Stimulated activated memory B cell treated with anti-CD40 and anti-IgM and Interleukin-4, amounts not matched to agents 10 μg/mL and 1 μg/mL and 100 μg/mL, for 72 hours (primary cell): ENCODE results near the gene SLX1A.
"Not testable (repeated sequence)": the region's sequence is repeated elsewhere in the genome, so short reads cannot be mapped to it uniquely, and the experiment has no call there.

Experiments
- ATAC-seq: fragments of 150-1000 bp; cut with Tn5 transposase; 2 replicates; pipeline ENCODE4 v1.10.0; 2021
- H3K27ac Mint-ChIP-seq: one replicate; pipeline ENCODE4 v1.8.0; 2022; ENCODE audit warnings: mild to moderate bottlenecking, mixed read lengths
- H3K27me3 Mint-ChIP-seq: one replicate; pipeline ENCODE4 v1.8.0; 2022; ENCODE audit warnings: mixed read lengths
- H3K36me3 Mint-ChIP-seq: one replicate; pipeline ENCODE4 v1.8.0; 2022; ENCODE audit warnings: mixed read lengths
- H3K4me1 Mint-ChIP-seq: one replicate; pipeline ENCODE4 v1.8.0; 2022; ENCODE audit warnings: mixed read lengths
- H3K4me3 Mint-ChIP-seq: one replicate; pipeline ENCODE4 v1.8.0; 2022; ENCODE audit warnings: mild to moderate bottlenecking, moderate library complexity, mixed read lengths
- H3K9me3 Mint-ChIP-seq: one replicate; pipeline ENCODE4 v1.8.0; 2022; ENCODE audit warnings: mixed read lengths

SLX1A gene

DNA sequence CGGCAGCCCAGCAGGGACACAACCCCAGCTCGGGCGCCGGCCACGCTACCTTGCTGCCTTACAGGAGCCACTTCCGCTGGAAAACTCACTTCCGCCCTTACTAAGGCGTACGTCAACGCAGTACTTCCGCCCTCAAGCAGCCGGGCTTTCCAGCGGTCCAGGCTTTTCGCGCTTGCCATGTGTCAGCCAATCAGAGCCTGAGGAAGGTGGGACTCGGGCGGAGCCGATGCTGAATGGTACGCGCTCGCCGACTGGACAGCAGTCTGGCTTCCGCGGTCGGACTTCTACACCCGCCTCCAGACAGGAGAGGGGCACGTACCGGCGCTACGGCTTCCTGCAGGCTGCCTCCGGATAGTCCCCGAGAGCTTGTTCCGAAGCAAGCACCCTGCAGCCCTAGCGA, at the start of gene SLX1A, which contains the start of gene BOLA2B:
Gene SLX1A (plus strand): TSS at position 261 of the 400 bp plus-strand sequence. CDS start 210 bp downstream, outside the sequence.
Gene BOLA2B (minus strand): TSS at position 52 of the 400 bp plus-strand sequence. CDS start 71 bp downstream, outside the sequence.
- not testable (repeated sequence) for H3K27me3 Mint-ChIP-seq

GRCh38 chr16:30144017-30144416, 49.7 kb upstream of the SLX1A start:
- Mint-ChIP-seq H3K4me1 (peaks cover 15% of the 10 kb centered on the region), H3K27ac (peak overlapping the region; percentile 18), H3K9me3 (no peaks in the 10 kb centered on the region), H3K36me3 (no peaks in the 10 kb centered on the region), H3K27me3 (no peaks in the 10 kb centered on the region), H3K4me3 (no peak overlapping the region)
- no peak for ATAC-seq

More for the DNA sequence above, at the start of gene SLX1A, which contains the start of gene BOLA2B:
- not testable (repeated sequence) for H3K4me1 Mint-ChIP-seq, H3K4me3 Mint-ChIP-seq, H3K36me3 Mint-ChIP-seq, H3K9me3 Mint-ChIP-seq, H3K27ac Mint-ChIP-seq
- ATAC-seq, result peak; percentile 96

GRCh38 chr16:30144917-30145316, 48.8 kb upstream of the SLX1A start:
- Mint-ChIP-seq H3K9me3 (peaks cover 2% of the 10 kb centered on the region), H3K36me3 (no peaks in the 10 kb centered on the region), H3K4me1 (peaks cover 11% of the 10 kb centered on the region), H3K27me3 (no peaks in the 10 kb centered on the region), H3K27ac (no peak overlapping the region), H3K4me3 (no peak overlapping the region)
- ATAC-seq, result no peak

DNA sequence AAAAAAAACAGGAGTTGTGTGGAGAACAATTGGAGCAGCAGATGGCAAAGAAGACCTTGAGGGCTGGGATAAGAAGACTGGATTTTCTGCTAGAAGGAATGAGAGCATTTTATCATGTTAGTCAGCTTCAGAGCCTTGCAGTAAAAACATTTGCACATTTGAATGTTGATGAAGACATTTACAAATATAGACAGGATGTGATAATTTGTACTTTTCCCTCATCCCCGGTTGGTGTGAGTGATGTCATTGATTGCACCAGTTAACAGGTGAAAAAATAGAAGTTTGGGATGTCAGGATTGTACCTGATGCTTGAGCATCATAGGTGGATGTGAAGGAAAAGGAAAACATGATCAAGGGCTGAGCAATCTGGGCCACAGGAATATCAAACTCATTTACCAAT, 48.0 kb upstream of the SLX1A start:
- ATAC-seq, result no peak
- H3K9me3 Mint-ChIP-seq, result peaks cover 2% of the 10 kb centered on the region
- H3K4me1 Mint-ChIP-seq, result peaks cover 9% of the 10 kb centered on the region
- H3K27ac Mint-ChIP-seq, result no peak overlapping the region
- H3K4me3 Mint-ChIP-seq, result no peak overlapping the region
- H3K36me3 Mint-ChIP-seq, result no peaks in the 10 kb centered on the region
- H3K27me3 Mint-ChIP-seq, result no peaks in the 10 kb centered on the region

DNA sequence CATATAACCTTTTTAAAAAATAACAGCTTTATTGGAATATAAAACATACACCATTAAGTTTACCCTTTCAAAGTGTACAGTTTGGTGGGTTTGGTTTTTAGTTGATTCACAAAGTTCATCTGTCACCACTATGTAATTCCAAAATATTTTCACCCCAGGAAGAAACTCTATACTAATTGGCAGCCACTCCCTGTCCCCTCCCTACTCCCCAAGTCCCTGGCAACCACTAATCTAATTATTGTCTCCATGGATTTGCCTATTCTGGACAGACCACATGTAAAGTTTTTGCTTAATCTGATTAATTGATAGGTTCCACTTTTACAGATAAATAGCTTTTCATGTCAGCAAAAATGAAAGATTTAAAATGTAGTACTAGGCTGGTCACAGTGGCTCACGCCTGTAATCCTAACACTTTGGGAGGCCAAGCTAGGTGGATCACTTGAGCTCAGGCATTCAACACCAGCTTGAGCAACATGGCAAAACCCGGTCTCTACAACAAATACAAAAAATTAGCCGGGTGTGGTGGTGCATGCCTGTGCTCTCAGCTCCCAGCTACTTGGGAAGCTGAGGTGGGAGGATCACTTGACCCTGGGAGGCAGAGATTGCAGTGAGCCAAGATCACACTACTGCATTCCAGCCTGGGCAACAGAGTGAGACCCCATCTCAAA, 45.7 kb upstream of the SLX1A start:
- Mint-ChIP-seq H3K4me3 (no peak overlapping the region), H3K27ac (no peak overlapping the region), H3K36me3 (no peaks in the 10 kb centered on the region), H3K9me3 (peaks cover 2% of the 10 kb centered on the region), H3K4me1 (peaks cover 13% of the 10 kb centered on the region), H3K27me3 (no peaks in the 10 kb centered on the region)
- no peak for ATAC-seq

GRCh38 chr16:30149250-30149930, 44.3 kb upstream of the SLX1A start:
- Mint-ChIP-seq H3K4me1 (peaks cover 6% of the 10 kb centered on the region), H3K4me3 (no peak overlapping the region), H3K27me3 (no peaks in the 10 kb centered on the region), H3K9me3 (peaks cover 2% of the 10 kb centered on the region), H3K27ac (no peak overlapping the region), H3K36me3 (no peaks in the 10 kb centered on the region)
- no peak for ATAC-seq

DNA sequence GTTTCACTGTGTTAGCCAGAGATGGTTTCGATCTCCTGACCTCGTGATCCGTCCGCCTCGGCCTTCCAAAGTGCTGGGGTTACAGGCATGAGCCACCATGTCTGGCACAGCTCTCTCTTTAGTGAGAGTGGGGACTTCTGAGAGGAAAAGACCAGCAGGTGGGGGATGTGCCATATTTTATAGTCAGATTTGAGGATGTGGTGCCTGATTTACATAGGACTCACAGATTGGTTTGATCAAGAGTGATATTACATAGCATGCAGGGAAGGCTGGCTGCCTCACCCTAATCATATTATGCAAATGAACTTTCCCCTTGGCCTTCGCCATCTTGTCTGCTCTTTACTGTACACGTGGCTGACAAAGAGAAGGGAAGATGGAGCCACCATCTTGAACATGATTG, 42.6 kb upstream of the SLX1A start:
- Mint-ChIP-seq H3K27me3 (no peaks in the 10 kb centered on the region), H3K4me3 (no peak overlapping the region), H3K27ac (no peak overlapping the region), H3K4me1 (peaks cover 6% of the 10 kb centered on the region), H3K36me3 (no peaks in the 10 kb centered on the region), H3K9me3 (peaks cover 2% of the 10 kb centered on the region)
- ATAC-seq, result no peak

DNA sequence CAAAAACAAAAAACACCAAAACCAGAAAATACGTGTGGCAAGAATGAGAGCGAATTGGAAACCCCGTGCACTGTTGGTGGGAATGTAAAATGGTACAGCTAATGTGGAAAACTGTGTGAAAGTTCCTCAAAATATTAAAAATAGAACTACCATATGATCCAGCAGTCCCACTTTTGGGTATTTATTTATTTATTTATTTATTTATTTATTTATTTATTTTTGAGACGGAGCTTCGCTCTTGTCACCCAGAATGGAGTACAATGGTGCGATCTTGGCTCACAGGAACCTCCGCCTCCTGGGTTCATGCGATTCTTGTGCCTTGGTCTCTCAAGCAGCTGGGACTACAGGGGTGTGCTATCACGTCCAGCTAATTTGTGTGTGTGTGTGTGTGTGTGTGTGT, 41.2 kb upstream of the SLX1A start:
- peaks cover 2% of the 10 kb centered on the region for H3K9me3 Mint-ChIP-seq
- no peaks in the 10 kb centered on the region for H3K36me3 Mint-ChIP-seq
- H3K27me3 Mint-ChIP-seq, result no peaks in the 10 kb centered on the region
- no peak for ATAC-seq
- no peak overlapping the region for H3K27ac Mint-ChIP-seq
- peaks cover 6% of the 10 kb centered on the region for H3K4me1 Mint-ChIP-seq
- no peak overlapping the region for H3K4me3 Mint-ChIP-seq

GRCh38 chr16:30155188-30155587, 38.5 kb upstream of the SLX1A start:
- no peak overlapping the region for H3K27ac Mint-ChIP-seq
- no peak for ATAC-seq
- H3K4me3 Mint-ChIP-seq, result no peak overlapping the region
- no peaks in the 10 kb centered on the region for H3K9me3 Mint-ChIP-seq
- H3K27me3 Mint-ChIP-seq, result no peaks in the 10 kb centered on the region
- H3K36me3 Mint-ChIP-seq, result no peaks in the 10 kb centered on the region
- peaks cover 6% of the 10 kb centered on the region for H3K4me1 Mint-ChIP-seq

DNA sequence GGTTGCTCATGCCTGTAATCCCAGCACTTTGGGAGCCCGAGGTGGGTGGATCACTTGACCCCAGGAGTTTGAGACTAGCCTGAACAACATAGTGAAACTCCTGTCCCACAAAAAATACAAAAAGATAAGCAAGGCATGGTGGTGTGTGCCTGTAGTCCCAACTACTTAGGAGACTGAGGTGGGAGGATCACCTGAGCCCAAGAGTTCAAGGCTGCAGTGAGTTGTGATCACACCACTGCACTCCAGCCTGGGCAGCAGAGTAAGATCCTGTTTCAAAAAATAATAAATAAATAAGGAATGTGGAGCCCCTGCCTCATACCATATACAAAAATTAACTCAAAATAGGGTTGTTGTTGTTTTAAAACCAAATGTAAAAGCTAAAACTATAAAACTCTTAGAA, 36.5 kb upstream of the SLX1A start:
- H3K27ac Mint-ChIP-seq, result no peak overlapping the region
- H3K27me3 Mint-ChIP-seq, result no peaks in the 10 kb centered on the region
- no peak overlapping the region for H3K4me3 Mint-ChIP-seq
- no peaks in the 10 kb centered on the region for H3K4me1 Mint-ChIP-seq
- no peak for ATAC-seq
- no peaks in the 10 kb centered on the region for H3K36me3 Mint-ChIP-seq
- no peaks in the 10 kb centered on the region for H3K9me3 Mint-ChIP-seq

DNA sequence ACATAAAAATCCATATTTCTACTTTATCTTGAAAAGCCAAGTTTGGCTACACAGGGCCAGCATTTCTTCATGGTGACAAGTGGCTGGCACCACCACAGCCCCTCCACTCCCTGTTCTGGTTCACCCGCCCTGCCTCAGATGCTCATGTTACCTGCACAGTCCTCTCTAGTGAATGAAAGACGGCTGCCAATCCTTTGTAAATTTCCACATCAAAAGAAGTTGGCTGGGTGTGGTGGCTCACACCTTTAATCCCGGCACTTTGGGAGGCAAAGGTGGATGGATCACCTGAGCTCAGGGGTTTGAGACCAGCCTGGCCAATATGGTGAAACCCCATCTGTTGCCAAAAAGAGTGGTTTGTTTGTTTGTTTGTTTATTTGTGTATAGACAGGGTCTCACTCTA, 30.1 kb upstream of the SLX1A start:
- ATAC-seq, result no peak
- Mint-ChIP-seq H3K4me3 (no peak overlapping the region), H3K36me3 (no peaks in the 10 kb centered on the region)

DNA sequence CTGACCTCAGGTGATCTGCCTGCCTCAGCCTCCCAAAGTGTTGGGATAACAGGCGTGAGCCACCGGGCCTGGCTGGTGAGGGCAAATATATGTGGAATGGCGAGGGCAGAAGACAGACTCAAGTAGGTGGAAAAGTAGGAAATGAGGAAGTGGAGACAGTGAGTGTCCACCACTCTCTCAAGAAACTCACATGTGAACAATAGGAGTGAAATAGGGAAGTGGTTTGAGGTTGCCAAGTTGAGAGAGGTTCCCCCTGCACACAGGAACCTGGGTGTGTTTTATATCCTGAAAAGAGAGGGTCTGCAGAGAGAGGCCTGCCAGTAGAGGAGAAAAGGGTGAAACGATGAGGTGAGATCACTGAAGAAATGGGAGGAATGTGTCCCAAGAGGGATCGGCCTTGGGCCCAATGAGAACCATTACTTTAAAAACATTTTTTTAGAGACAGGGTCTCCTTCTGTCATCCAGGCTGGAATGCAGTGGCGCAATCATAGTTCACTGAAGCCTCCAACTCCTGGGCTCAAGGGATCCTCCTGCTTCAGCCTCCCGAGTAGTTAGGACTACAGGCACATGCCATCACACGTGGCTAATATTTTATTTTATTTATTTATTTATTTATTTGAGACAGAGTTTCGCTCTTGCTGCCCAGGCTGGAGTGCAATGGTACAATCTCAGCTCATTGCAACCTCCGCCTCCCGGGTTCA, 27.3 kb upstream of the SLX1A start:
- peak overlapping the region; percentile 71 for H3K27ac Mint-ChIP-seq
- no peak overlapping the region for H3K4me3 Mint-ChIP-seq
- peak; percentile 99 for ATAC-seq

More for the DNA sequence above, 30.1 kb upstream of the SLX1A start:
- no peaks in the 10 kb centered on the region for H3K9me3 Mint-ChIP-seq
- H3K27me3 Mint-ChIP-seq, result no peaks in the 10 kb centered on the region
- no peak overlapping the region for H3K27ac Mint-ChIP-seq
- H3K4me1 Mint-ChIP-seq, result peaks cover 32% of the 10 kb centered on the region

GRCh38 chr16:30168746-30169145, 24.9 kb upstream of the SLX1A start:
- H3K9me3 Mint-ChIP-seq, H3K27ac Mint-ChIP-seq, H3K36me3 Mint-ChIP-seq, H3K27me3 Mint-ChIP-seq, H3K4me3 Mint-ChIP-seq, ATAC-seq: not testable (repeated sequence)
- H3K4me1 Mint-ChIP-seq, result peaks cover 32% of the 10 kb centered on the region

More for the DNA sequence above, 27.3 kb upstream of the SLX1A start:
- Mint-ChIP-seq H3K36me3 (no peaks in the 10 kb centered on the region), H3K4me1 (peaks cover 32% of the 10 kb centered on the region), H3K9me3 (no peaks in the 10 kb centered on the region), H3K27me3 (no peaks in the 10 kb centered on the region)

DNA sequence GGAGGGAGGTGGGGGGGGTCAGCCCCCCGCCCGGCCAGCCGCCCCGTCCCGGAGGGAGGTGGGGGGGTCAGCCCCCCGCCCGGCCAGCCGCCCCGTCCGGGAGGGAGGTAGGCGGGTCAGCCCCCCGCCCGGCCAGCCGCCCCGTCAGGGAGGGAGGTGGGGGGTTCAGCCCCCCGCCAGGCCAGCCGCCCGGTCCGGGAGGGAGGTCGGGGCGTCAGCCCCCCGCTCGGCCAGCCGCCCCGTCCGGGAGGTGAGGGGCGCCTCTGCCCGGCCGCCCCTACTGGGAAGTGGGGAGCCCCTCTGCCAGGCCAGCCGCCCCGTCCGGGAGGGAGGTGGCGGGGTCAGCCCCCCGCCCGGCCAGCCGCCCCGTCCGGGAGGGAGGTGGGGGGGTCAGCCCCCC, 24.3 kb upstream of the SLX1A start:
- not testable (repeated sequence) for H3K4me3 Mint-ChIP-seq, H3K27ac Mint-ChIP-seq, ATAC-seq, H3K36me3 Mint-ChIP-seq, H3K27me3 Mint-ChIP-seq, H3K9me3 Mint-ChIP-seq
- peaks cover 32% of the 10 kb centered on the region for H3K4me1 Mint-ChIP-seq

- H3K36me3 Mint-ChIP-seq, H3K9me3 Mint-ChIP-seq, ATAC-seq, H3K27me3 Mint-ChIP-seq, H3K27ac Mint-ChIP-seq, H3K4me3 Mint-ChIP-seq: not testable (repeated sequence)
- peaks cover 26% of the 10 kb centered on the region for H3K4me1 Mint-ChIP-seq
Measured at GRCh38 chr16:30170145-30170544, 23.5 kb upstream of the SLX1A start.
